ENCODE measurements around the gene RNASE9. TPM values are rescaled to one million over a fixed set of nuclear protein-coding genes. Genes with fewer than 3 reads are reported as not detected.

The RNASE9 gene
- not detected in 2 replicates for total RNA-seq

GRCh38 chr14:20560961-20561360 lies at the start of gene RNASE9:
Gene RNASE9, minus strand, starts transcription at chr14:20561047.

DNA sequence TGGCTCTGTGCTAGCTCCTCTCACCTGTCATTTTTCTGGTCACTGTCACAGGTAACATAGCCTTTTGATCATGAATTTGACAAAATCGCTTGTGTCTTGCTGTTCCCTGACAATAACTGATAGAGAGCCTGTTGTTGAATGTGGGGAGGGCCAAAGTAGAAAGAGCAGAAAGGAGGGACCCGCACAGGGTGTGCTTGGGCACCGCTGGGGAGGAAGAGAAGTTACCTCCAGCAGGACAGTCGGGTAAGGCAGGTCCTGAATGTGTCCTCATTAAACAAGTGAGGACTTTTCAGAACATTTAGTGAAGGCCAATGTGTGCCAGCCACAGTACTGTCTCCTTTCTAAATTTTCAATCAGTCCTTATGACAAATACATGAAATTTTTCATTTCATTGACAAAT lies 30.4 kb upstream of the RNASE9 start, which contains the start of gene RNASE12:
TSS of gene RNASE12 (minus strand) at position 142 of the 400 bp plus-strand sequence. CDS start 653 bp downstream, outside the sequence.

DNA sequence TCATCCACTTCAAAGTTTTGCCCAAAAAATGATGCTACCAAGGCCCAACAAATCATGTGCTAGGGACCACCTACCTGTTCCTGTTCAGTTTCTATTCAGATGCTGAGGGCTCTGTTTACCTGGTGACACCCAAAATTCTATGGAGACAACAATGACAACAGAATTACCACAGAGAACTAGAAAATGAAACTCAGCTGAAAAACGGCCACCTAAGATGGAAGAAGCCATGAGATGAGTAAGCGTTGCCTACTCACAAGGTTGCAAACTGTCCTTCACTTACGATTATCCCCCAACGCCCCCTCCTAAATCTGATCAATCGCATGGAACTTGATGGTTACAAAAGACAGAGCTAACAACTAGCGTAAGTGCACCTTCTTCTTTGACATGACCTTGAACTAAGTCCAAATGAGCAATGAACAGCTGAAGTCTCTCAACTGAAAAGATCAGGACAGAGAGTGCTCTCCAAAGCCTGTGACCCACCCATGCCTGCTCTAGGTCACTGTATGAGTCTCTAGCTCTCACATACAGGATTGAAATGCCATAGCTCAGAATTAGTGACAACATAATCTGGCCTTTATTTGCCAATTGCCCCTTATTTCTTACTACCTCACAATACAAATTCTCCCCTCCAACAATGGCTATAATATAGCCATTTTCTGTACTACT lies 26.8 kb upstream of the RNASE9 start, which contains the start of gene RNASE11:
TSS of gene RNASE11 (minus strand) at position 513 of the 666 bp plus-strand sequence.

Other genes starting within 250 kb of the RNASE9 start
- 35.9 and 45.7 TPM in 2 replicates for gene CCNB1IP1, start 227.8 kb downstream of the RNASE9 start, total RNA-seq
- gene PARP2, start 217.4 kb downstream of the RNASE9 start, total RNA-seq = 3.3 and 5.7 TPM in 2 replicates
- gene TEP1, start 147.5 kb downstream of the RNASE9 start, total RNA-seq = 12.0 and 12.5 TPM in 2 replicates
- gene KLHL33, start 124.9 kb downstream of the RNASE9 start, total RNA-seq = 0.32 and 0.60 TPM in 2 replicates
- 24.9 and 26.3 TPM in 2 replicates for gene OSGEP, start 106.2 kb downstream of the RNASE9 start, total RNA-seq
- 46.5 and 68.7 TPM in 2 replicates for gene APEX1, start 105.8 kb downstream of the RNASE9 start, total RNA-seq
- 20.9 and 22.1 TPM in 2 replicates for gene PIP4P1, start 99.6 kb downstream of the RNASE9 start, total RNA-seq
- gene PNP, start 91.6 kb downstream of the RNASE9 start, total RNA-seq = 6.6 and 9.6 TPM in 2 replicates
- 0.17 TPM in 1 of 2 replicates, not detected in the other for gene RNASE10, start 55.5 kb downstream of the RNASE9 start, total RNA-seq
- gene RNASE11, start 27.0 kb upstream of the RNASE9 start, total RNA-seq = not detected in 2 replicates
- gene RNASE12, start 30.3 kb upstream of the RNASE9 start, total RNA-seq = not detected in 2 replicates
- not detected in 2 replicates for gene OR6S1, start 80.6 kb upstream of the RNASE9 start, total RNA-seq
- gene RNASE4, start 123.5 kb upstream of the RNASE9 start, total RNA-seq = 10.2 and 31.9 TPM in 2 replicates
- 3.9 and 5.2 TPM in 2 replicates for gene ANG, start 127.7 kb upstream of the RNASE9 start, total RNA-seq
- gene EDDM3A, start 184.8 kb upstream of the RNASE9 start, total RNA-seq = not detected in 2 replicates
- not detected in 2 replicates for gene EDDM3B, start 207.4 kb upstream of the RNASE9 start, total RNA-seq
- gene RNASE6, start 220.2 kb upstream of the RNASE9 start, total RNA-seq = not detected in 2 replicates
- 0.16 TPM in 1 of 2 replicates, not detected in the other for gene RNASE1, start 241.8 kb upstream of the RNASE9 start, total RNA-seq